RWPE1 (cell line): Measurements from ENCODE around the gene TBC1D3D.
"Not testable (repeated sequence)": the region's sequence is repeated elsewhere in the genome, so short reads cannot be mapped to it uniquely, and the experiment has no call there.

Experiments
- CTCF ChIA-PET: fragments of 350-600 bp; sonication (Branson Sonifier 250); formaldehyde crosslinking; extraction: SDS; loops from one replicate; lab custom pipeline; 2021; lab: Yijun Ruan, JAX
- POLR2A ChIA-PET: fragments of 400-600 bp; formaldehyde crosslinking; extraction: SDS; loops from one replicate; lab custom pipeline; 2020; ENCODE audit warnings: antibody characterized with exemption; ENCODE audit not compliant: low non-redundant PET; lab: Yijun Ruan, JAX
- DNase-seq: peaks from one replicate; pipeline ENCODE4 v3.0.0; 2012; ENCODE audit warnings: low spot score
- H3K27ac ChIP-seq: fragments of 450-650 bp; 2 replicates; pipeline ENCODE4 v1.5.1; 2017

Gene TBC1D3D

DNA sequence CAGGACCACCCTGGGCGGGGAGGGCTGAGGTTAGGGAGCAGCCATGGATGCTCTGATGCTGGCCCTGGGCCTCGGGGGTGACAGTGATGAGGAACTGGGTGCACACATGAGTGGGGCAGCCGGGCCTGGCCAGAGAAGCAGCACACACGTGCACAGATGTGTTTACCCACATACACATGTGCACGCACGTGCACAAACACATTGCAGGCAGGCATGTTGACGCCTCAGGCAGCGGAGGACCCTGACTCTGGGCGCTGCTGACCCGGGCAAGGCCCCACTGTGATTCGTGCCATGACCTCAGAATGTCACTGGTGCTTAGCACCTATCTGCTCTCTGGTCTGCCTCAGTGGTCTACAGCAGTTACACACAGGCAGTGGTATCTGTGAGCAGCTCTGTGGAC, at the start of gene TBC1D3D:
TSS of gene TBC1D3D (plus strand) at position 301 of the 400 bp plus-strand sequence. CDS start 1,585 bp downstream, outside the sequence.
- POLR2A ChIA-PET, CTCF ChIA-PET, DNase-seq, H3K27ac ChIP-seq: not testable (repeated sequence)

DNA sequence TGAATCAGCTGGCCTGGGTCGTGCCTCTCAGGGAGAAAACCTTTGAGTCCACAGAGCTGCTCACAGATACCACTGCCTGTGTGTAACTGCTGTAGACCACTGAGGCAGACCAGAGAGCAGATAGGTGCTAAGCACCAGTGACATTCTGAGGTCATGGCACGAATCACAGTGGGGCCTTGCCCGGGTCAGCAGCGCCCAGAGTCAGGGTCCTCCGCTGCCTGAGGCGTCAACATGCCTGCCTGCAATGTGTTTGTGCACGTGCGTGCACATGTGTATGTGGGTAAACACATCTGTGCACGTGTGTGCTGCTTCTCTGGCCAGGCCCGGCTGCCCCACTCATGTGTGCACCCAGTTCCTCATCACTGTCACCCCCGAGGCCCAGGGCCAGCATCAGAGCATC, 14.8 kb upstream of the TBC1D3D start, which contains the start of gene TBC1D3L:
TSS of gene TBC1D3L (minus strand) at position 101 of the 400 bp plus-strand sequence. CDS start 1,540 bp downstream, outside the sequence.
- DNase-seq, POLR2A ChIA-PET, H3K27ac ChIP-seq, CTCF ChIA-PET: not testable (repeated sequence)
